Measurements from ENCODE around the gene LY6G5B. TPM values are rescaled to one million over a fixed set of nuclear protein-coding genes. Genes with fewer than 3 reads are reported as not detected.

LY6G5B gene
- total RNA-seq, 1 donor from 2014 or later: 33.1 TPM

DNA sequence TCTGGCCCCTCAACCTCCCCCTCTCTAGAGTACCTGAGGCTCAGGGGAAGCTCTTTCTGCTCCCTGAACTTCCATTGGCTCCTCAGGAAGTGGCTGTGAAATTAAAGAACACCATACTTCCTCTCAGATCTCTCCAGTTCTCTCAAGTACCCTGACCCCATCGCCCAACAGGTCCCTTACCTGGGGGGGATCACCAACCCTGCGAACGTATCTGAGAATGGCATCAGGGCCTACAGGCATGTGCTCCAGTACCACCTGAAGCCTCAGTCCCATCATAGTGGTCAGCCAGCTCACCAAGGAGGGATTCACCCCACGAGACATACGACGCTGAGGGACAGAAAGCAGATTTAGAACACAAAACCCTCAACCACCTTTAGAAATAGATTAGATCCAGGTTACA, 29.2 kb upstream of the LY6G5B start:
- Mint-ChIP-seq H3K27me3 (no peaks in the 10 kb centered on the region), H3K27ac (no peak overlapping the region), H3K4me3 (no peak overlapping the region), H3K9me3 (no peaks in the 10 kb centered on the region), H3K4me1 (no peaks in the 10 kb centered on the region), H3K36me3 (ENCODE audit: low read depth) (peaks cover 80% of the 10 kb centered on the region)
- POLR2A ChIA-PET: interaction anchor here (1.1 to 1.7 kb wide), 3 partner anchors 12 to 46 kb away, joined by 3 to 6 read pairs (median 4); partner anchors contain the start of gene BAG6
- CTCF ChIA-PET: no interaction called here
- intact Hi-C loops (cut with micrococcal nuclease): no loop called here
- ATAC-seq (ENCODE audit: low read depth) (no peak), DNase-seq (no peak)
- TF ChIP-seq, protein P1, sequence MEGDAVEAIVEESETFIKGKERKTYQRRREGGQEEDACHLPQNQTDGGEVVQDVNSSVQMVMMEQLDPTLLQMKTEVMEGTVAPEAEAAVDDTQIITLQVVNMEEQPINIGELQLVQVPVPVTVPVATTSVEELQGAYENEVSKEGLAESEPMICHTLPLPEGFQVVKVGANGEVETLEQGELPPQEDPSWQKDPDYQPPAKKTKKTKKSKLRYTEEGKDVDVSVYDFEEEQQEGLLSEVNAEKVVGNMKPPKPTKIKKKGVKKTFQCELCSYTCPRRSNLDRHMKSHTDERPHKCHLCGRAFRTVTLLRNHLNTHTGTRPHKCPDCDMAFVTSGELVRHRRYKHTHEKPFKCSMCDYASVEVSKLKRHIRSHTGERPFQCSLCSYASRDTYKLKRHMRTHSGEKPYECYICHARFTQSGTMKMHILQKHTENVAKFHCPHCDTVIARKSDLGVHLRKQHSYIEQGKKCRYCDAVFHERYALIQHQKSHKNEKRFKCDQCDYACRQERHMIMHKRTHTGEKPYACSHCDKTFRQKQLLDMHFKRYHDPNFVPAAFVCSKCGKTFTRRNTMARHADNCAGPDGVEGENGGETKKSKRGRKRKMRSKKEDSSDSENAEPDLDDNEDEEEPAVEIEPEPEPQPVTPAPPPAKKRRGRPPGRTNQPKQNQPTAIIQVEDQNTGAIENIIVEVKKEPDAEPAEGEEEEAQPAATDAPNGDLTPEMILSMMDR (IDR thresholded peaks at IDR 0.05): no peak

DNA sequence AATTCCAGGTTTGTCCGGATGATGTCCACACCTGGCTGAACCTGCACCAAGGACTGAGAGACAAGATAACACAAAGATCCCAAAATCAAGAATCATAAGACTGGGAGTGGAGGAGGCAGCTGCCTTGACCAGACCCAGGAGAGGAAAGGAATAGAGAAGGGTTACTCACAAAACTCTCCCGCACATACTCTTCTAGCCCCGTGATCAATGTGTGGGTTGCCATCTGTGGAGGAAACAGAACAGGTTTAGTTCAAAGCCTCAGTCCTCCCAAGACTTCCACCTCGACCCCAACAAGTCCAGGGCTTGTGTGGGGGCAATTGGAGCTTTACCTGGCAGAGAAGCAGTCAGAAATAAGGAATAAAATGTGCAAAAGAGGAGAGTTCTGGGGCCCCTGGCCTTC, 28.4 kb upstream of the LY6G5B start:
- Mint-ChIP-seq H3K27me3 (no peaks in the 10 kb centered on the region), H3K4me1 (no peaks in the 10 kb centered on the region), H3K9me3 (no peaks in the 10 kb centered on the region), H3K27ac (no peak overlapping the region), H3K36me3 (ENCODE audit: low read depth) (peaks cover 80% of the 10 kb centered on the region), H3K4me3 (no peak overlapping the region)
- ChIA-PET CTCF (no interaction called here), POLR2A (interaction anchor here (1.1 kb wide), 1 partner anchor 45 kb away, joined by 3 read pairs; no protein-coding TSS in a partner anchor)
- intact Hi-C loops (cut with micrococcal nuclease): no loop called here
- no peak for DNase-seq
- ATAC-seq (ENCODE audit: low read depth): no peak
- TF ChIP-seq, protein P1 (IDR thresholded peaks at IDR 0.05): no peak

DNA sequence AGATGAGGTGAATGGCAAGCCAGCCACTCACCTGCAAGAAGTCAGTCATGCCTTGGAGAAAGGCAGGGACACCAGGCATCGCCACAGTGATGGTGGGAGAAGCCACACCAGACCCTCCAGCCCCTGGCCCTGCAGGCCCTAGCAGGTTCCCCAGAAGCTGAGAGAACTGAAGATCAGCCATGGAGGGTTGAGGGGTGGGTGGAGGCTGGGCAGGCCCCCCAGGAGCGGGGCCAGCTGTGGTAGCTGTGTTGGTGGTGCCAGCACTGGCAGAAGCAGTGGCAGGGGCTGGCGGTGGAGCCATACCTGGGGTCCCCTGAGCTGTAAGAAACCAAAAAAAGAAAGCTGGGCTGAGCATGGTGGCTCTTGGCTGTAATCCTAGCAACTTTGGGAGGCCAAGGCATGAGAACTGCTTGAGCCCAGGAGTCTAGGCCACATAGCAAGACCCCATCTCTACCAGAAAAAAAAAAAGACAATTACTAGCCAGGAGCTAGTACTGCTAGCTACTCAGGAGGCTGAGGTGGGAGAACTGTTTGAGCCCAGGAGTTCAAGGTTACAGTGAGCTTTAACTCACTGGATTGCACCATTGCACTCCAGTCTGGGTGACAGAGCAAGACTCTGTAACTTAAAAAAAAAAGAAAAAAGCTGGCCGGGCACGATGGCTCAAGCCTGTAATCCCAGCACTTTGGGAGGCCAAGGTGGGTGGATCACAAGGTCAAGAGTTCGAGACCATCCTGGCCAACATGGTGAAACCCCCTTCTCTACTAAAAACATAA, 26.8 kb upstream of the LY6G5B start:
- Mint-ChIP-seq H3K27ac (no peak overlapping the region), H3K4me1 (no peaks in the 10 kb centered on the region), H3K4me3 (no peak overlapping the region), H3K36me3 (ENCODE audit: low read depth) (peaks cover 81% of the 10 kb centered on the region), H3K9me3 (no peaks in the 10 kb centered on the region), H3K27me3 (no peaks in the 10 kb centered on the region)
- intact Hi-C loops (cut with micrococcal nuclease): no loop called here
- CTCF ChIA-PET: no interaction called here
- TF ChIP-seq, protein P1 (IDR thresholded peaks at IDR 0.05): no peak
- no peak for DNase-seq
- POLR2A ChIA-PET: interaction anchor here (0.6 to 1.6 kb wide), 6 partner anchors 8 to 844 kb away, joined by 3 to 4 read pairs (median 3); no protein-coding TSS in a partner anchor
- no peak for ATAC-seq (ENCODE audit: low read depth)

DNA sequence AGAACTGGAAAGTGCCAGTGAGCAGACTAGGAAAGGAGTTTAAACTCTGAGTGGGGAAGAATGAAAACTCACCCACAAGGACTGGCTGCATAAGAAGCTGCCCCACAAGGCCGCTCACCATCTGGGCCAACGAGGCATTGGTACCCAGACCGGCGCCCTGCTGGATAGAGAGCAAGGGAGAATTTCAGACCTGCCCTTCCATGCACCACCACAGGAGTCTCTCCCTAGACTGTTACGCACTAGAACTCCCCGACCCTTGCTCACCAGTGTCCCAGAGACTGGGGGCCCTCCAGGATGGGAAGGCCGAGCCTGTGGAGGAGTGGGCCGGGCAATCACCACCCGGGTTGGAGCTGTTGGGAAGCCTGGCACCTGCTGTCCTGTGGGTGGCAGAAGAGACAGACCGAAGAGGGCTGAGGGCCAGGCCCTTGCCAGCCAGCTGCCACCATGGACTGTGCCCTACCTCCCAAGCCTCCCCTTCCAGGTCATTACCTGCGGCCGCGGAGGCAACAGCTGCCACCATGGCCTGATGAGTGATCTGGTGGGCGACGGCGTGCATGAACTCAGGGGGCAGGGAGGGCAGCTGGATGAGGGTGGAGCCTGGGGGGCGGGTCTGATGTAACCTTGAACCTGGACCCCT, 25.8 kb upstream of the LY6G5B start:
- no peak for ATAC-seq (ENCODE audit: low read depth)
- no peak for DNase-seq
- no peak overlapping the region for H3K27ac Mint-ChIP-seq
- no peaks in the 10 kb centered on the region for H3K9me3 Mint-ChIP-seq
- H3K27me3 Mint-ChIP-seq: no peaks in the 10 kb centered on the region
- peaks cover 2% of the 10 kb centered on the region for H3K4me1 Mint-ChIP-seq
- peaks cover 84% of the 10 kb centered on the region for H3K36me3 Mint-ChIP-seq (ENCODE audit: low read depth)
- H3K4me3 Mint-ChIP-seq: no peak overlapping the region
- intact Hi-C loops (cut with micrococcal nuclease): no loop called here
- TF ChIP-seq, protein P1 (IDR thresholded peaks at IDR 0.05): no peak
- ChIA-PET CTCF (interaction anchor here (0.8 kb wide), 1 partner anchor 187 kb away, joined by 4 read pairs; no protein-coding TSS in a partner anchor), POLR2A (interaction anchor here (0.6 to 1.1 kb wide), 3 partner anchors 19 to 55 kb away, joined by 3 to 4 read pairs (median 4); no protein-coding TSS in a partner anchor)

DNA sequence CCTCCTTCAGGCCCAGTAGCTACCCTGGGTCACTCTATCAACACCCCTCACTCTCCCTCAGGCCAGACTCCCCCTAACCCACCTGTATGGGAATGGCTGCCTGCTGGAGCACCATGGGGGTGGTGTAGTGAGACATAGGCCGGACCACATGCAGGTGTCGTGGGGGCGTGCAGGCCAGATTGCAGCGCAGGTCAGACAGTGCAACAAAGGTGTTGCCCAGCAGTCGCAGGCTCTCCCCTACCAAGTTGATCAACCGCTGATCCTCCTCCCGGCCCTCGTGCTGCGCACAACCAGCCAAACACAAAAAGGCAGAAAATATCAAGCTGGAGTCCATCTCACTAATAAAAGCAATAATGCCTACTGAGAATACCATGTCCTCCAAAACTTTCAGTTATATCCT, 24.5 kb upstream of the LY6G5B start:
- no peak overlapping the region for H3K27ac Mint-ChIP-seq
- CTCF ChIA-PET: no interaction called here
- H3K4me1 Mint-ChIP-seq: peaks cover 8% of the 10 kb centered on the region
- H3K36me3 Mint-ChIP-seq (ENCODE audit: low read depth): peaks cover 86% of the 10 kb centered on the region
- intact Hi-C loops (cut with micrococcal nuclease): no loop called here
- H3K9me3 Mint-ChIP-seq: no peaks in the 10 kb centered on the region
- POLR2A ChIA-PET: no interaction called here
- ATAC-seq (ENCODE audit: low read depth) (no peak), DNase-seq (no peak)
- no peak overlapping the region for H3K4me3 Mint-ChIP-seq
- H3K27me3 Mint-ChIP-seq: no peaks in the 10 kb centered on the region
- TF ChIP-seq, protein P1 (IDR thresholded peaks at IDR 0.05): no peak

All from activated B cell treated with CpG ODN at 0.5 μM for 24 hours (primary cell).